Type B pancreatic cell (in vitro differentiated cells): ENCODE data around the gene DQX1. TPM values are rescaled to one million over a fixed set of nuclear protein-coding genes. Genes with fewer than 3 reads are reported as not detected.
"Not testable (repeated sequence)": the region's sequence is repeated elsewhere in the genome, so short reads cannot be mapped to it uniquely, and the experiment has no call there.

Experiments
- DNase-seq: peaks from one replicate; pipeline ENCODE4 v3.0.0; 2021; ENCODE audit warnings: mixed read lengths; ENCODE audit not compliant: unreplicated experiment; ENCODE audit errors: extremely low spot score
- H3K27ac Mint-ChIP-seq: 2 replicates; pipeline ENCODE4 v1.8.0; 2021; ENCODE audit warnings: mild to moderate bottlenecking, mixed read lengths
- H3K27me3 Mint-ChIP-seq: 2 replicates; pipeline ENCODE4 v1.8.0; 2021; ENCODE audit warnings: mixed read lengths
- H3K36me3 Mint-ChIP-seq: 2 replicates; pipeline ENCODE4 v1.8.0; 2021; ENCODE audit warnings: mixed read lengths
- H3K4me1 Mint-ChIP-seq: one replicate; pipeline ENCODE4 v1.8.0; 2021; ENCODE audit warnings: mixed read lengths; ENCODE audit not compliant: unreplicated experiment
- H3K4me3 Mint-ChIP-seq: 2 replicates; pipeline ENCODE4 v1.8.0; 2021; ENCODE audit warnings: mild to moderate bottlenecking, mixed read lengths
- H3K9me3 Mint-ChIP-seq: 2 replicates; pipeline ENCODE4 v1.8.0; 2021; ENCODE audit warnings: mixed read lengths
- total RNA-seq: library from RNA; stranded (reverse); gene quantifications from 2 replicates; pipeline ENCODE4 v1.2.1, GENCODE V29; 2021; ENCODE audit warnings: low replicate concordance
- TF ChIP-seq, protein P1 (sequence below): fragments of 200-600 bp; sonication (generic); conservative IDR thresholded peaks from 2 replicates; pipeline ENCODE4 v1.5.0; 2021; ENCODE audit warnings: antibody characterized with exemption, mild to moderate bottlenecking

The DQX1 gene
- total RNA-seq, 1 donor from 2014 or later, result 1.4 TPM

DNA sequence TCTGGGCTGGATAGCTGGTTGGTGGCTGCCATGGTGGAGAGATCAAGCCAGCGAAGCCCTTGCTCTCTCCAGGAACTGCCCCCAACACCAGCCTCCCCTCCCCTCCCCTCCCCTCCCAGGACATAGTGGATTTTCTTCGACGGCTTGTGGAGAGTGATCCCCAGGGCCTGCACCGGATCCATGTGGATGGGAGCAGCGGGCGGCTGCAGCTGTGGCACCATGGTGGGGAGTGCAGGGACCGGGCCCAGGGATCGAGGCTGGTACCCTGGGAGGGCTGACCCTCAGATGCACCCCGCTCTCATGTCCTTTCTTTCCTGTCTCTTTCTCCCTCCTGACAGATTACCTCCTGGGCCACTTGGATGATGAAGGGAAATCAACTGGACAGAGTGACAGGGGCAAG is 36.1 kb downstream of the DQX1 start:
- peaks cover 13% of the 10 kb centered on the region for H3K36me3 Mint-ChIP-seq
- no peak overlapping the region for H3K27ac Mint-ChIP-seq

DNA sequence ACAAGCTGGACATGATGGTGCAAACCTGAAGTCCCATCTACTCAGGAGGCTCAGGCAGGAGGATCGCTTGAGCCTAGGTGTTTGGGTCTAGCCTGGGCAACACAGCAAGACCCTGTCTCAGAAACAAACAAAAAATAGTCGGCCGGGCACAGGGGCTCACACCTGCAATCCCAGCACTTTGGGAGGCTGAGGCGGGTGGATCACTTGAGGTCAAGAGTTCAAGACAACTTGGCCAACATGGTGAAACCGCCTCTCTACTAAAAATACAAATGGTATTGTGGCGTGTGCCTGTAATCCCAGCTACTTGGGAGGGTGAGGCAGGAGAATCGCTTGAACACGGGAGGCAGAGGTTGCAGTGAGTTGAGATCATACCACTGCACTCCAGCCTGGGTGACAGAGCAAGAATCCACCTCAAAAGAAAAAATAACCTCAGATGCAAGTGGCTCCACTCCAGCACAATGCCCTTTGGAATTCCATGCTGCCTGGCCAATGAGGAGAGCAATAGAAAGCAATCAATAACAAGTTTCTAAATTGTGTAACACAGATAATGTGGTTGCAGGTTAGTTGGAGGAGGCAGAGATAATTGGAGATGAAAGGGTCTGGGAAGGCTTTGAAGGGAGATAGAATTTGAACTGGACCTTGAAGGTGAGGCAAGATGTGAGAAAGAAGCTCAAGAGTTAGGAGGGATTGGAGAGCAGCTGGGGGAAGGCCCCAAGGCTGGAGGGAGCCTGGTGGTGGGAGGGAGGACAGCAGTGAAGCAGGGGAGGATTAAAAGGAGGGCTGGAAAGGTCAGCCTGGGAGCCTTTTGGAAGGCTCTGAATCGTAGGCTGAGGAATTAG is 37.2 kb downstream of the DQX1 start:
- Mint-ChIP-seq H3K9me3 (no peaks in the 10 kb centered on the region), H3K36me3 (peaks cover 13% of the 10 kb centered on the region), H3K4me1 (no peaks in the 10 kb centered on the region), H3K27ac (peak overlapping the region; percentile 31), H3K4me3 (peak overlapping the region; percentile 38), H3K27me3 (no peaks in the 10 kb centered on the region)
- DNase-seq, result no peak
- TF ChIP-seq, protein P1, sequence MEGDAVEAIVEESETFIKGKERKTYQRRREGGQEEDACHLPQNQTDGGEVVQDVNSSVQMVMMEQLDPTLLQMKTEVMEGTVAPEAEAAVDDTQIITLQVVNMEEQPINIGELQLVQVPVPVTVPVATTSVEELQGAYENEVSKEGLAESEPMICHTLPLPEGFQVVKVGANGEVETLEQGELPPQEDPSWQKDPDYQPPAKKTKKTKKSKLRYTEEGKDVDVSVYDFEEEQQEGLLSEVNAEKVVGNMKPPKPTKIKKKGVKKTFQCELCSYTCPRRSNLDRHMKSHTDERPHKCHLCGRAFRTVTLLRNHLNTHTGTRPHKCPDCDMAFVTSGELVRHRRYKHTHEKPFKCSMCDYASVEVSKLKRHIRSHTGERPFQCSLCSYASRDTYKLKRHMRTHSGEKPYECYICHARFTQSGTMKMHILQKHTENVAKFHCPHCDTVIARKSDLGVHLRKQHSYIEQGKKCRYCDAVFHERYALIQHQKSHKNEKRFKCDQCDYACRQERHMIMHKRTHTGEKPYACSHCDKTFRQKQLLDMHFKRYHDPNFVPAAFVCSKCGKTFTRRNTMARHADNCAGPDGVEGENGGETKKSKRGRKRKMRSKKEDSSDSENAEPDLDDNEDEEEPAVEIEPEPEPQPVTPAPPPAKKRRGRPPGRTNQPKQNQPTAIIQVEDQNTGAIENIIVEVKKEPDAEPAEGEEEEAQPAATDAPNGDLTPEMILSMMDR, result no peak

More for the DNA sequence above, 36.1 kb downstream of the DQX1 start:
- TF ChIP-seq, protein P1, result no peak
- Mint-ChIP-seq H3K4me3 (no peak overlapping the region), H3K27me3 (no peaks in the 10 kb centered on the region), H3K9me3 (no peaks in the 10 kb centered on the region), H3K4me1 (no peaks in the 10 kb centered on the region)
- no peak for DNase-seq

DNA sequence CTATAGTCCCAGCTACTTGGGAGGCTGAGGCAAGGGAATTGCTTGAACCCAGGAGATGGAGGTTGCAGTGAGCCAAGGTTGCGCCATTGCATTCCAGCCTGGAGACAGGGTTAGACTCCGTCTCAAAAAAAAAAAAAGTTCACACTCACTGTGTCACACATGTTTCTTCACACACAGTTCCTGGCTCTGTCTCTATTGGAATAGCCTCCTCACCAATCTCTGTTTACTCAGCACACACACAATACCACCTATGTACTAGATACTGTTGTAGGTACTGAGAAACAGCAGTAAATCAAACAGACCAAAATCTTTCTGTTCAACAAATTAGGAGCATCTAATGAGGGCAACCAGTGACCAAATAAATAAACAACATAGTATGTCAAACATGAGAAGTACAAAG is 39.9 kb downstream of the DQX1 start:
- no peak for DNase-seq
- no peaks in the 10 kb centered on the region for H3K9me3 Mint-ChIP-seq
- H3K27ac Mint-ChIP-seq, result no peak overlapping the region
- no peaks in the 10 kb centered on the region for H3K27me3 Mint-ChIP-seq
- H3K36me3 Mint-ChIP-seq, result peaks cover 19% of the 10 kb centered on the region
- TF ChIP-seq, protein P1, result no peak
- H3K4me3 Mint-ChIP-seq, result no peak overlapping the region
- peaks cover 10% of the 10 kb centered on the region for H3K4me1 Mint-ChIP-seq

DNA sequence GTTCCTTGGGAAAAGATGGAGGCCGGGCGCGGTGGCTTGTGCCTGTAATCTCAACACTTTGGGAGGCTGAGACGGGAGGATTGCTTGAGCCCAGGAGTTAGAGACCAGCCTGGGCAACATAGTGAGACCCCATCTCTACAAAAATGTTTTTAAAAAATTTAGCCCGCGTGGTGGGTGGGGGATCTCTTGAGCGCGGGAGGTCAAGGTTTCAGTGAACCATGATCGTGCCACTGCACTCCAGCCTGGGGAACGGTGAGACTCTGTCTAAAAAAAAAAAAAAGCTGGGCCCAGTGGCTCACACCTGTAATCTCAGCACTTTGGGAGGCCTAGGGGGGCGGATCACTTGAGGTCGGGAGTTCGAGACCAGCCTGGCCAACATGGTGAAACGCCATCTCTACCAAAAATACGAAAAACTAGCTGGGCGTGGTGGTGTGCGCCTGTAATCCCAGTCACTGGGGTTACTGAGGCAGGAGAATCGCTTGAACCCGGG is 42.3 kb downstream of the DQX1 start:
- not testable (repeated sequence) for H3K27me3 Mint-ChIP-seq, DNase-seq, H3K9me3 Mint-ChIP-seq
- Mint-ChIP-seq H3K4me3 (peak overlapping the region; percentile 100), H3K4me1 (peaks cover 21% of the 10 kb centered on the region), H3K27ac (peak overlapping the region; percentile 98), H3K36me3 (peaks cover 12% of the 10 kb centered on the region)

DNA sequence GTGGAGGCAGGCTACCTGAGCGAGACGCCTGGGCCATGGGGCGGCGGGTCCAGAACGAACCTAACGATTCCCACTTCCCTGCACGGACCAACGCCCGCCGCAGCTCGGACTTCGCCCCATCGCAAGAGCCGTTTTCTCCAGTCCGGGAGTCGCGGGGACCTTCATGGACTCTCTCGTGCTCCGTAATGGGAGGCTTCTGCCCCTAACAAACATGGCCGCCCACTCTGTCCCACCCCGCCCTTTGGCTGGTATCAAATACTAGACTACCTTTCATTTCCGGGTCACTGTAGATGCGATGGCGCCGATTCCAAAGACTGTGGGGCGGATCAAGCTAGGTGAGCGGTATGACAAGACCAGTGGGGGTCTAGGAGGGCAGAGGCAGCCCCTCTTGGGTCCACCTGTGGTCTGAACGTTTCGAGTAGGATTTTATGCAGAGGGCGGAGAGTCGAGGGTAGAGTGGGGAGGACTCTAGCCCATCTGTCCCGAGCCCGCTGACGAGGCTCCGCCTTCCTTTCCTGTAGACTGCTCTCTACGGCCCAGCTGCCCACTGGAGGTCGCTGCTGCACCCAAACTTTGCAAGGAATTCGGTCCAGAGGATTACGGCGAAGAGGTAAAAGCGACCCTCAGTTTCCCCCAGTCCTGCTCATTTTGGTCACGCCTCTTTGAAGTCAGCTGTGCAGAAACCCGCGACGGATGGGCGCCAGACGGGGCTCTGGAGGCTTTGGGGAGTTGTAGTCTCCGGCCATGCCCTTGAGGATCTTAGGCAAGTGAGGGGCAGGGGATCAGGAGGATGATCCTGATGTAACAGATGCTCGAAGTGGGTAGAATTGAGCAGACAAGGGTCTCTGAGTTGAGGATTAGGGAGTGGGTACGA is 43.0 kb downstream of the DQX1 start, which contains the start of the genes CCDC142 and TTC31:
CCDC142 (minus strand) TSS at position 198 of the 874 bp plus-strand sequence; CDS start at position 37, 161 bp downstream.
TTC31 (plus strand) TSS at position 281 of the 874 bp plus-strand sequence; CDS start at position 296, 15 bp downstream.
- DNase-seq, result peak; percentile 92
- peak within 1 kb of the TSS; percentile 100 for H3K4me3 Mint-ChIP-seq
- peak within 1 kb of the TSS; percentile 98 for H3K27ac Mint-ChIP-seq
- no peaks in the 10 kb centered on the region for H3K9me3 Mint-ChIP-seq
- H3K36me3 Mint-ChIP-seq, result peaks cover 12% of the 10 kb centered on the region
- peaks cover 21% of the 10 kb centered on the region for H3K4me1 Mint-ChIP-seq
- TF ChIP-seq, protein P1, result peak; percentile 95
- no peaks in the 10 kb centered on the region for H3K27me3 Mint-ChIP-seq
